ENCODE measurements around the gene C1QL4.

Gene C1QL4

GRCh38 chr12:49305762-49306510 lies 31.1 kb downstream of the C1QL4 start:
- H3K9me3 ChIP-seq (ENCODE audit: severe bottlenecking) = no peaks in the 10 kb centered on the region
- no peaks in the 10 kb centered on the region for H3K27me3 ChIP-seq (ENCODE audit: insufficient read depth, low read depth, severe bottlenecking)
- no peak overlapping the region for H3K4me3 ChIP-seq (ENCODE audit: low read depth, low read length)
- no peak for DNase-seq
- TF ChIP-seq, protein P1, sequence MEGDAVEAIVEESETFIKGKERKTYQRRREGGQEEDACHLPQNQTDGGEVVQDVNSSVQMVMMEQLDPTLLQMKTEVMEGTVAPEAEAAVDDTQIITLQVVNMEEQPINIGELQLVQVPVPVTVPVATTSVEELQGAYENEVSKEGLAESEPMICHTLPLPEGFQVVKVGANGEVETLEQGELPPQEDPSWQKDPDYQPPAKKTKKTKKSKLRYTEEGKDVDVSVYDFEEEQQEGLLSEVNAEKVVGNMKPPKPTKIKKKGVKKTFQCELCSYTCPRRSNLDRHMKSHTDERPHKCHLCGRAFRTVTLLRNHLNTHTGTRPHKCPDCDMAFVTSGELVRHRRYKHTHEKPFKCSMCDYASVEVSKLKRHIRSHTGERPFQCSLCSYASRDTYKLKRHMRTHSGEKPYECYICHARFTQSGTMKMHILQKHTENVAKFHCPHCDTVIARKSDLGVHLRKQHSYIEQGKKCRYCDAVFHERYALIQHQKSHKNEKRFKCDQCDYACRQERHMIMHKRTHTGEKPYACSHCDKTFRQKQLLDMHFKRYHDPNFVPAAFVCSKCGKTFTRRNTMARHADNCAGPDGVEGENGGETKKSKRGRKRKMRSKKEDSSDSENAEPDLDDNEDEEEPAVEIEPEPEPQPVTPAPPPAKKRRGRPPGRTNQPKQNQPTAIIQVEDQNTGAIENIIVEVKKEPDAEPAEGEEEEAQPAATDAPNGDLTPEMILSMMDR (IDR thresholded peaks at IDR 0.05; ENCODE audit: low read depth, low read length) = no peak
- H3K36me3 ChIP-seq = no peaks in the 10 kb centered on the region
- no peak overlapping the region for H3K27ac ChIP-seq

DNA sequence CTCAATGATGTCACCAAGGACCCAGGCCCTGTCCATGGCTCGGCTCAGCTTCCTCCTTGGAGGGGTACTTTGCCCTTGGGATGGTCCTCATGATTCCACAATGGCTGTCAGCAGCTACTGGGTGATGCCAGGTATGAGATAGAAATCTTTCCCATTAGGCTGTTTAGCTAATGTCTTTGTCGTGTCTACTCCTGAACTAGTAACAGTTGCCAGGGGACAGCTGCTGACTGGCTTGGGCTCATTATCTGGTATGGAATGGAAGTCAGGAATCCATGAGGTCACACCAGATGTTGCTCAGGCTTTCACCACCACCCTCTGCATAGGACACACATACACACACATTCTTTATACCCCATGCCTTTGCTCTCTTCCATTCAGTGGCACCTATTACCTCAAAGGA lies 32.8 kb downstream of the C1QL4 start:
- no peaks in the 10 kb centered on the region for H3K27me3 ChIP-seq (ENCODE audit: insufficient read depth, low read depth, severe bottlenecking)
- H3K27ac ChIP-seq = no peak overlapping the region
- H3K9me3 ChIP-seq (ENCODE audit: severe bottlenecking) = no peaks in the 10 kb centered on the region
- TF ChIP-seq, protein P1 (IDR thresholded peaks at IDR 0.05; ENCODE audit: low read depth, low read length) = no peak
- H3K36me3 ChIP-seq = no peaks in the 10 kb centered on the region
- DNase-seq = no peak
- H3K4me3 ChIP-seq (ENCODE audit: low read depth, low read length) = no peak overlapping the region

DNA sequence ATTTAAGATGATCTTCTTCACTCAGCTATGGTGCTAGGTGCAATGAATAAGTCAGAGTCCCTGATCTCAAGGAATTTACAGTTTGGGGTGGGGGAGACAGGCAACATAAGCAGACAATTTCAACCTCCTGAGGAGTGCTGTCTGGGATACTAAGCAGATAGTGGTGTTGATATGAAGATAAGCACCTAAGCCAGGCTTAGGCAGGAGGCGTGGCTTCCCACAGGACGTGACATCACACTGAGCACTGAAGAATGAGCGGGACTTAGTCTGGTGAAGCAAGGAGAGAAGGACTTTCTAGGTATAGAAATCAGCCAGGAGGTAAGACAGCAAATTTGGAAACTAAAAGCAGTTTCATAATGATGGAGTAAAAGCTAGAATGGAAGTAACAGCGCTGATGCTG lies 35.2 kb downstream of the C1QL4 start:
- H3K9me3 ChIP-seq (ENCODE audit: severe bottlenecking) = no peaks in the 10 kb centered on the region
- TF ChIP-seq, protein P1 (IDR thresholded peaks at IDR 0.05; ENCODE audit: low read depth, low read length) = no peak
- H3K4me3 ChIP-seq (ENCODE audit: low read depth, low read length) = no peak overlapping the region
- no peaks in the 10 kb centered on the region for H3K27me3 ChIP-seq (ENCODE audit: insufficient read depth, low read depth, severe bottlenecking)
- H3K27ac ChIP-seq = no peak overlapping the region
- no peak for DNase-seq
- H3K36me3 ChIP-seq = no peaks in the 10 kb centered on the region

DNA sequence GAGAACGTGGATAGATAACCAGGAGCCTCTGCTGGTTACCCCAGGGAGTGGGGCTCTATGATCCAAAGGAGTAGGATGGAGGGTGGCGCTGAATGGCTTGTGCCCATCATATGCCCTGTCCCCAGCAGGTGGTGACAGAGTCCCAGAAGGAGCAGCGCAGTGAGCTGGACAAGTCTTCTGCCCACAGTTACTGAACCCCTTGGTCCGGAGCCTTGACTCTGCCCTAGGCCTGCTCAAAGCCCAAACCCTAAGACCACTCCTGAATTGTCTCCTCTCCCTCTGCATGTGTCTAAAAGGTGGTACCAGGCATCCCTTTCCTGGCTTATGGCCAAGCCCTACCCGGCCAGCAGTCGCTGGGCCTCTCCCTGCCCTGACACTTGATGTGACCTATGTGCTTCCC lies 38.8 kb downstream of the C1QL4 start:
- no peaks in the 10 kb centered on the region for H3K9me3 ChIP-seq (ENCODE audit: severe bottlenecking)
- TF ChIP-seq, protein P1 (IDR thresholded peaks at IDR 0.05; ENCODE audit: low read depth, low read length) = peak; percentile 10; the same call in 1 of the 2 replicates
- no peaks in the 10 kb centered on the region for H3K27me3 ChIP-seq (ENCODE audit: insufficient read depth, low read depth, severe bottlenecking)
- no peak overlapping the region for H3K4me3 ChIP-seq (ENCODE audit: low read depth, low read length)
- no peak overlapping the region for H3K27ac ChIP-seq
- no peaks in the 10 kb centered on the region for H3K36me3 ChIP-seq
- DNase-seq = no peak

GRCh38 chr12:49297695-49298060 lies 39.3 kb downstream of the C1QL4 start:
- H3K27me3 ChIP-seq (ENCODE audit: insufficient read depth, low read depth, severe bottlenecking) = no peaks in the 10 kb centered on the region
- TF ChIP-seq, protein P1 (IDR thresholded peaks at IDR 0.05; ENCODE audit: low read depth, low read length) = no peak
- DNase-seq = no peak
- H3K36me3 ChIP-seq = no peaks in the 10 kb centered on the region
- no peaks in the 10 kb centered on the region for H3K9me3 ChIP-seq (ENCODE audit: severe bottlenecking)
- peak overlapping the region; percentile 60 for H3K4me3 ChIP-seq (ENCODE audit: low read depth, low read length)
- no peak overlapping the region for H3K27ac ChIP-seq

Data from WERI-Rb-1 (cell line).